NCI-H2196 (cell line): Measurements from ENCODE around the gene DHRS1.

Source experiments
- DNase-seq: peaks from one replicate; lab custom pipeline; 2025; ENCODE audit not compliant: unreplicated experiment; lab: John Stamatoyannopoulos, UW

The DHRS1 gene

DNA sequence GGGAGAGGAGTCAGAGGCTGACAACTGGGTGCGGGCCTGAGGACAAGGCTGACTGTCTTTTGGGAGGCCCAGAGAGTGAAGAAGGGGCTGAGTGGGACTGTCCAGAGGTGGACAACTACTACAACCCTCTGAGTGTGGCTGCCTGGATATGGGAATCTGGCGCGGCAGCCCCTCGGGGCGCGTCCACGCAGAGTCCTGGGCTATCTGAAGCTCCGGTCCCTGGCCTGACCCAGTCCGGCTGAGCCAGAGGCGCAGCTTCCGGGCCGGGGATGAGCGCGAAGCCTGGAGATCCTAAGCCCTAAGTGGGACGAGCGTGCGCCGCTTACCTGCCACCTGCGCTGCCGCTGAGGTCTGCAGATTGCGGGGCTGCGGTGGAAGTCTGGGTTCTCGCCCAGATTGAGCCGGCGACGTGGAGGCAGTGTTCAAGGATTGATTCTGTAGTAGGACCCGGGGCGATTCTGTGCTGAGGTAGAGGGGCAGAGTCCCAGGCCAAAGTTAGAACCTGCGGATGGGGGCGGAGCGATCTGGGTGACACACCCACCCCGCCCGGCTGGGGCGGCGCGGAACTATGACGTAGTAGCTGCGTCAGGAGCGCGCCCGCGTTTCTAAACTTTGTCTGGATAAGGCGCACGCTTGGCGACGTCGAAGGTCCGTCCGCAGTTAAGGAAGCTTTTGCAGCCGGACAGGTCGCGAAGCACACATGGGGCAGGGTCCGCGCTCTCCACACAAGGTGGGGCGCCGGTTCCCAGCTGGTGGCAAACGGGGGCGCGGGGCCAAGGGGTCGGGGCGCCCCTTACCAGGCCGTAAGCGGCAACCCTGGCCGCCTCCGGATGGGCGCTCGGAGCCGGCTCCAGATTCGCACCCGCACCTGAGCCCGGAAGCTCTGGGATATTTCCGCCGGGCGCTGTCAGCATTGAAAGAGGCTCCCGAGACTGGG is at the start of gene DHRS1, which contains the start of gene NOP9:
TSS of gene DHRS1 (minus strand) at position 526 of the 937 bp plus-strand sequence. CDS start 674 bp downstream, outside the sequence.
TSS of gene NOP9 (plus strand) at position 596 of the 937 bp plus-strand sequence. CDS start at position 701, 105 bp downstream.
- peak; percentile 92 for DNase-seq

- no peak for DNase-seq
These were observed 48.6 kb upstream of the DHRS1 start for GRCh38 chr14:24348186-24348585.

DNA sequence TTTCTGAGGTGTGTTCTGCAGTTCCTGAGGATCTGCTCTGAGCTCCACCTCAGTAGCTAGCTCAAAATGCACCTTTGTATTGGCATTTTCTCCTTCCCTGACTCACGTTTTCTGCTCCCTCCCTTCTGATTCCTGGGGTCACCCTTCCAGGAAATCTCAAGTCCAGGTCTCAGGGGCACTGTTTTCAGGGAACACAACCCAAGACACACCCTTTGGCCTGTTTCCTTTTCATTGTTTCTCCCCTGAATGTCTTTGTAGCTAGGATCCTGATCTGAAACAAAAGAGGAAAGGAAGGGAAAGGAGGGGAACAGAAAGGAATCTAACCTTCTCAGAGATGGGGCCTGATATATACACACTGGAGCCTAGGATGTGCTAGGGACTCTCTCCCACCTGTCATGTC is 47.6 kb upstream of the DHRS1 start:
- DNase-seq = no peak

GRCh38 chr14:24343795-24344660 is 44.4 kb upstream of the DHRS1 start:
- no peak for DNase-seq

DNA sequence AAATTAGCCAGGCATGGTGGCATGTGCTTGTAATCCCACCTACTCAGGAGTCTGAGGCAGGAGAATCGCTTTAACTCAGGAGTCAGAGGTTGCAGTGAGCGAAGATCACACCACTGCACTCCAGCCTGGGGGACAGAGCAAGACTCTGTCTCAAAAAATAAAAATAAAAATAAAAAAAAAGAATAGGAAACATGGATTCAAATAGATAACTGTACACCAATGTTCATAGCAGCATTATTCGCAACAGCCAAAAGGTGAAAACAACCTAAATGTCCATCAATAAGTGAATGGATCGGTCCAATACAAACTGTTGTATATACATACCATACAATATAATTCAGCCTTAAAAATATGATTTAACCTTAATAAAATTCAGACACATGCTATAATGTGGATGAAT is 43.3 kb upstream of the DHRS1 start:
- no peak for DNase-seq

DNA sequence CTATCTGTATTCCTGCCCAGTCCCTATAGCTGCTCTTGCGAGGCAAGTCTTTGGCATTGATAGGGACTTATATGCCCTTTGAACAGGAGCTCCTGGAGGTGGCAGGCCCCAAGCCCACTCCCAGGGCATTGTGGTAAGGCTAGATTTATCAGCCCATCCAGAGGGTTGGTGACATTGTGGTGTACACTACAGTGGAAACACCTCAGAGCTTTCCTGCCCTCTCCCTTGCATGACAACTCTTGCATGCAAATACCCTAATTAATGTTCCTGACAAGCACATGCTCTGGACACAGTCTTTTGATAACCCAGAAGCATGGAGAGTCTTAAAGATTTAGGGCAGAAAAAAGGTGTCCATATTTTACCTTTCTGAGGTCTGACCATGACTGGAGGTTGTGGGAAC is 41.0 kb upstream of the DHRS1 start:
- DNase-seq = no peak

DNA sequence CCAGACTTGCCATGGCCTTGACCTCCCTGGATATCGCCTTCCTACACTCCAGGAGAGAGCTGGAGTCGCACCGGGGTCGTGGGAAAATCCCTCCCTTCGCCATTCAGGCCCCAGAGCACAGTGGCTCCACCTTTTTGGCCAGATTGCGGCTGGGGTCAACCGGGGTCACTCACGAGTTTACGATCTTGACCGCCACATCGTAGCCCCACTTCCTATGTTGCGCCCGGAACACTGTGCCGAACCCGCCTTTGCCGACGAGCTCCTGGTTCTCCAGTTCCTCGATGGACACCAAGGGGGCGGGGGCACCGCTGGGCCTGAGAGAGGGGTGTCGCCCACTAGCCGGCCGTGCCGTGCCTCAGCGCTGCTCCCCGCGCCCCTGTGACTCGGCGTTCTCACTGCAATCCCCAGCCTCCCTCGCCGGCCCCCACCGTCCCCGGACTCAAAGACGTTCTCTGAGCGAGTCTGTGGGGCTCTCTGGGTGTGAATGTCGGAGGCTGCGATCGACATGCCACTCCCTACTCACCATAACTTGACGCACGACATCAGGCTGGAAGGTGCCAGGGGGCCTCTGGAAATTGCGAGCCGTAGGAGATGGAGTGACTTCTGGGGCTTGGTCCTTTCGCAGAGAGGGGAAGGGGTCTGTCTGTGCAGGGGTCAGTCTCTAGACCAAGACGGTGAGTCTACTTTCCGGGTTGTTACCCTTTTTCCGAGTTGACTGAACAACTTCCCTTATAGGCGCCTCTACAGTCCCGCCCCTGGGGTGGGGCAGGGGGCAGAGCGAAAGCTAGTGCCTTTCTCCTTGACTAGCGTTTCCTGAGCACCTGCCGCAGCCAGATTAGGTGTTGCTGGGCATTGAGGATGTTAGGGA is 39.9 kb upstream of the DHRS1 start, which contains the start of gene RIPK3:
TSS of gene RIPK3 (minus strand) at position 708 of the 868 bp plus-strand sequence. CDS start at position 543, 165 bp downstream.
- DNase-seq = no peak

DNA sequence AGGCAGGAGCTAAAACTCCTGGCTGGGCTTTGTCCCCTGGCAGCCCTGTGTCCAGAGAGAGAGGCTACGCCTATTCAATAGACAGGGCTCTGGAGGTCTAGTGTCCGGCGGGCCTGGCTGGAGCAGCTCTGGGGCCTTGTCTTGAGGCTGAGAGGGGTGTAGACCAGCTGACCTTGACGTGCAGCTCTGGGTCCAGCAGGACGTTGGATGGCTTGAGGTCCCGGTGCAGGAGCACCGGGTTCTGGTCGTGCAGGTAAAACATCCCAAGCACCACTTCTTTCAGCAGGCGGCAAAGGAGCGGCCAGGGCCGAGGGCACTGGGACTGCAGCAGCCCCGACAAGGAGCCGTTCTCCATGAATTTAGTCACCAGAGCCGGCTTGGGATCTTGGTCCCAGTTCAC is 39.3 kb upstream of the DHRS1 start:
- DNase-seq = no peak

DNA sequence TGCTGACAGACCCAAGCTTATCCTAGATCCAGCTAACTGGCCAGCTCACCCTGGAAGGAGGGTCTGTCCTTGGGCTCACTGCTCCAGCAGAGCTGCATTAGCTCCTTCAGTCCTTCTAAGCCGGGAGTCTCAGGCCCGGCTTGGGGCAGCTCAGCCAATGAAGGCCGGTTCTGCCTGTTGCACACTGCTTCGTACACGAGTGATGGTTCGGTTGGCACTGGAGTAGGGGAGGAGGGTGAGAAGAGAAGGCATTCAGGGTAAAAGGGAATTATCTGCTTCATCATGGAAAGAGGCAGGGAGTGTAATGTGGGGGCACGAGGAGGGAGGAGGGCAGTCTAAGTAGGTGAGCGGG is 38.2 kb upstream of the DHRS1 start:
- DNase-seq = no peak

GRCh38 chr14:24337144-24337823 is 37.7 kb upstream of the DHRS1 start:
- no peak for DNase-seq

DNA sequence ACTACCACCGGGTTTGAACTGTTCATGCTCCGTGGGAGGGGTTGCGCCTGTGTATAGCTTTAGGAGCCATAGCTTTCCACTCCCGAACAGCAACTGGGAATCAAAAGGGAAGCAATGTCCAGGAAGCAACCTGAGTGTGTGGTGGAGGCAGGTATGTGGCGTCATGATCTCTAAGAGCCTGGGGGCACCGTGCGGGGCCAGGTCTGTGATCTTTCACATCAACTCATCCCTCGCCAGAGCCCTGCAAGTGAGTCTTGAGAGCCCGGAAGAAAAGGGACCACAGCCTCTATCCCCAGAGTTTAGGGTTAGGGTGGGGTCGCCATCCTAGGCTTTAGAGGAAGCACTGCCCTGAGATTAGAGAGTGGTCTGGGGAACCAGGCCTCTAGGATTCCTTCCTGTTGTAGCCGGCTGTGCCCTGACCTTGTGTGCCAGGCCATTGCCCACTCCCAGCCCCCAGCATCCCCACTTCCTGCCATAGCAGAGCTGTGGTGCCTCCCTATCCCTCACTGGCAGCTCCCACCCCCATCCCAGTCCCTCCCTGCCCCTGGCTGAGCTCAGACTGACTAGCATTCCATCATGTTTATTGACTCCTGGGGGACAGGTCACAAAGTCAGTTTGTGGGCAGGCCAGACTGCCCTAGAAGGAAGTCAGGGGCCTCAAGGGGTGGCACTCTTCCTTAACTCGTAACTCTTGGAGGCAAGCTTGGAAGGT is 36.0 kb upstream of the DHRS1 start:
- DNase-seq = no peak

GRCh38 chr14:24334431-24335291 is 35.1 kb upstream of the DHRS1 start, which contains the start of gene ADCY4:
Gene ADCY4 (minus strand): TSS chr14:24335071. CDS start chr14:24334652, 419 bp downstream.
- DNase-seq = no peak

DNA sequence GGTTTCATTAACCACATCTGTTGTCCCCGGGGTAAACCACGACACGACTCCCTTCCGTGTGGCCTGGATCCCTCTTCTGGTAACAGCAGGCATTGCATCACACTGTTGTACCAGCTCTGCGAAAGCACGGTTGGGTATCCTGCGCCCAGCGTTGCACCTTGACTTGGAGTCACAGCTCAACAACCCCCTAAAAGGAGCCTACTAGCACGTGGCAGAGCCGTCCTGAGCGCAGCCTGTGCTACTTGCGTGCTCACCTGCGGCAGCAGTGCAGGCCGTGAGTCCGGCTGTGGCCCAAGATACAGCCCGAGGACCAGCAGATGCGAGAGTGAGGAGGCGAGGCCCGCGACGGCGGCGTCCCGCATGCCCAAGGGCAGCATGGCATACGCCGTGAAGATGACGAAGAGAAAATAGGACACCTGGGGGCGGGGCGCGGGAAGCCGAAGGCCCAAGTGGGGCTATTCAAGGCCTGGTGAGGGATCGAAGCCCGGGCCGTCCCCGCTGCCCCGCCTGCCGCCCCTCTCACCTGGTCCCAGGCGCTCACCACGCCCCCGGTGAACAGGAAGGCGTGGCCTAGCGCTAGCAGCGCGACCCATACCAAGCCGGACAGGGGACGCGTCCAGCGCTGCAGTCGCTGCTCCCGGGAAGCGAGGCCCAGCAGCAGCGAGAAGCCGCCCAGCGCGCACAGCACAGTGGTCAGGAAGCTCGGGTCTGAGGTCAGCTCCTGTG is 32.9 kb upstream of the DHRS1 start:
- peak; percentile 35 for DNase-seq

- no peak for DNase-seq
These were observed 32.2 kb upstream of the DHRS1 start for GRCh38 chr14:24331731-24332267.

- DNase-seq = no peak
These were observed 31.5 kb upstream of the DHRS1 start for GRCh38 chr14:24330973-24331674.

DNA sequence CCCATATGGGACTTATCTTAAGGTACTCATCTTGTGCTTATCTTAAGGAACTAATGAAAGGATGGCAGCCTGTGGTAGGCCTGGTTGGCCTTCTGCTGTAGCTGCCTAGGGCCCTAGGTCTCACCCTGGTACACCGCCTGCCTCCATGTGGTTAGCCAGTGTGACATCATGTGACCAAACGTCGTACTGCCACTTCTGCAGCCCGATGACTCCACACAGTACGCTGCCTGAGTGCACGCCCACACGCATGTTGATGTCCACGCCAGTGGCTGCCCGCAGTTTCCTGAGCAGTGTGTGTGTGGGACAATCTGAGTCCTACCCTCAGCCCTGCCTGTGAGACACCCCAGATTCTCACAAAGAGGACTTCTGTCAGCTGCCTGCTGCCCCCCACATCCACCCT is 30.2 kb upstream of the DHRS1 start:
- DNase-seq = no peak
